ENCODE measurements around the gene TMEM129.
A peak's percentile ranks its signal among the peaks of the same experiment; 100 is the strongest.
"Not testable (repeated sequence)": the region's sequence is repeated elsewhere in the genome, so short reads cannot be mapped to it uniquely, and the experiment has no call there.

TMEM129 gene

GRCh38 chr4:1711571-1712215 is 9.4 kb downstream of the TMEM129 start:
- peak; percentile 59 for DNase-seq (ENCODE audit: low read depth)
- peak overlapping the region; percentile 90 for H3K4me3 ChIP-seq (ENCODE audit: control insufficient read depth, low read depth, low read length)
- TF ChIP-seq CTCF (conservative IDR thresholded peaks at IDR 0.05; ENCODE audit: control insufficient read depth, insufficient read depth, low read depth, low read length), result no peak

GRCh38 chr4:1711055-1711570 is 10.0 kb downstream of the TMEM129 start:
- TF ChIP-seq CTCF (conservative IDR thresholded peaks at IDR 0.05; ENCODE audit: control insufficient read depth, insufficient read depth, low read depth, low read length), result no peak
- H3K4me3 ChIP-seq (ENCODE audit: control insufficient read depth, low read depth, low read length), result peak overlapping the region; percentile 90
- peak; percentile 10 for DNase-seq (ENCODE audit: low read depth)

GRCh38 chr4:1708581-1708980 is 12.5 kb downstream of the TMEM129 start:
- TF ChIP-seq CTCF (conservative IDR thresholded peaks at IDR 0.05; ENCODE audit: control insufficient read depth, insufficient read depth, low read depth, low read length), result no peak
- no peak for DNase-seq (ENCODE audit: low read depth)
- no peak overlapping the region for H3K4me3 ChIP-seq (ENCODE audit: control insufficient read depth, low read depth, low read length)

GRCh38 chr4:1706358-1706757 is 14.8 kb downstream of the TMEM129 start:
- no peak overlapping the region for H3K4me3 ChIP-seq (ENCODE audit: control insufficient read depth, low read depth, low read length)
- no peak for TF ChIP-seq CTCF (conservative IDR thresholded peaks at IDR 0.05; ENCODE audit: control insufficient read depth, insufficient read depth, low read depth, low read length)
- DNase-seq (ENCODE audit: low read depth), result no peak

- no peak for DNase-seq (ENCODE audit: low read depth)
- no peak for TF ChIP-seq CTCF (conservative IDR thresholded peaks at IDR 0.05; ENCODE audit: control insufficient read depth, insufficient read depth, low read depth, low read length)
- no peak overlapping the region for H3K4me3 ChIP-seq (ENCODE audit: control insufficient read depth, low read depth, low read length)
These were observed 15.4 kb downstream of the TMEM129 start for GRCh38 chr4:1705732-1706131.

GRCh38 chr4:1703867-1704266 is 17.3 kb downstream of the TMEM129 start:
- H3K4me3 ChIP-seq (ENCODE audit: control insufficient read depth, low read depth, low read length), result no peak overlapping the region
- TF ChIP-seq CTCF (conservative IDR thresholded peaks at IDR 0.05; ENCODE audit: control insufficient read depth, insufficient read depth, low read depth, low read length), result no peak
- DNase-seq (ENCODE audit: low read depth), result no peak

GRCh38 chr4:1701671-1702070 is 19.5 kb downstream of the TMEM129 start:
- H3K4me3 ChIP-seq (ENCODE audit: control insufficient read depth, low read depth, low read length); DNase-seq (ENCODE audit: low read depth): not testable (repeated sequence)

Data from fibroblast of mammary gland (primary cell).